Inferior parietal cortex (tissue), 1 donor: Measurements from ENCODE around the gene TBX4.
"Not testable (repeated sequence)": the region's sequence is repeated elsewhere in the genome, so short reads cannot be mapped to it uniquely, and the experiment has no call there.

Experiments used
- DNase-seq: peaks from one replicate; pipeline ENCODE4 v3.0.0-alpha.2; 2016; ENCODE audit errors: extremely low spot score

The TBX4 gene

GRCh38 chr17:61429274-61429673 lies 22.9 kb upstream of the TBX4 start:
- DNase-seq: no peak

GRCh38 chr17:61429831-61430230 lies 22.4 kb upstream of the TBX4 start:
- not testable (repeated sequence) for DNase-seq

GRCh38 chr17:61431594-61432311 lies 20.5 kb upstream of the TBX4 start:
- no peak for DNase-seq

- DNase-seq: no peak
Observed at GRCh38 chr17:61436273-61436672, 15.9 kb upstream of the TBX4 start.

GRCh38 chr17:61436995-61437704 lies 15.1 kb upstream of the TBX4 start:
- no peak for DNase-seq

- DNase-seq: no peak
Observed at GRCh38 chr17:61440697-61441096, 11.5 kb upstream of the TBX4 start.

GRCh38 chr17:61441507-61441906 lies 10.7 kb upstream of the TBX4 start:
- DNase-seq: not testable (repeated sequence)

- DNase-seq: no peak
Observed at GRCh38 chr17:61442136-61442775, 10.0 kb upstream of the TBX4 start.

- no peak for DNase-seq
Observed at GRCh38 chr17:61442878-61443474, 9.2 kb upstream of the TBX4 start.

GRCh38 chr17:61443475-61443882 lies 8.7 kb upstream of the TBX4 start:
- DNase-seq: no peak

GRCh38 chr17:61444075-61444474 lies 8.1 kb upstream of the TBX4 start:
- DNase-seq: no peak

- DNase-seq: no peak
Observed at GRCh38 chr17:61444831-61445230, 7.4 kb upstream of the TBX4 start.

GRCh38 chr17:61447358-61447757 lies 4.9 kb upstream of the TBX4 start:
- no peak for DNase-seq

- DNase-seq: no peak
Observed at GRCh38 chr17:61448042-61448441, 4.2 kb upstream of the TBX4 start.

- not testable (repeated sequence) for DNase-seq
Observed at GRCh38 chr17:61449140-61449539, 3.1 kb upstream of the TBX4 start.

GRCh38 chr17:61449707-61450640 lies 2.2 kb upstream of the TBX4 start:
- DNase-seq: no peak

GRCh38 chr17:61450641-61451537 lies 1.3 kb upstream of the TBX4 start:
- DNase-seq: no peak

GRCh38 chr17:61451538-61452300 lies 503 bp upstream of the TBX4 start:
- DNase-seq: no peak

GRCh38 chr17:61453566-61454380 lies 1.6 kb downstream of the TBX4 start:
- no peak for DNase-seq
